ENCODE measurements around the gene TMCO4. TPM values are rescaled to one million over a fixed set of nuclear protein-coding genes. Genes with fewer than 3 reads are reported as not detected.

TMCO4 gene
- total RNA-seq, 1 experiment from 2014 or later: 13.5 TPM

GRCh38 chr1:19773485-19773884 is 26.2 kb downstream of the TMCO4 start:
- Mint-ChIP-seq H3K4me3 (ENCODE audit: low read depth, unreplicated experiment) (no peak overlapping the region), H3K27ac (ENCODE audit: unreplicated experiment) (no peak overlapping the region), H3K27me3 (ENCODE audit: unreplicated experiment) (no peaks in the 10 kb centered on the region), H3K36me3 (ENCODE audit: insufficient read depth, unreplicated experiment) (no peaks in the 10 kb centered on the region), H3K4me1 (ENCODE audit: low read depth, unreplicated experiment) (no peaks in the 10 kb centered on the region), H3K9me3 (ENCODE audit: low read depth, unreplicated experiment) (no peaks in the 10 kb centered on the region)
- DNase-seq: no peak
- no peak for TF ChIP-seq CTCF (IDR thresholded peaks at IDR 0.05; ENCODE audit: unreplicated experiment)
- CTCF ChIA-PET: no interaction called here
- BruUV-seq (replicated peaks): no TSS peak
- intact Hi-C loops (cut with micrococcal nuclease; ENCODE audit: unreplicated experiment): no loop called here

DNA sequence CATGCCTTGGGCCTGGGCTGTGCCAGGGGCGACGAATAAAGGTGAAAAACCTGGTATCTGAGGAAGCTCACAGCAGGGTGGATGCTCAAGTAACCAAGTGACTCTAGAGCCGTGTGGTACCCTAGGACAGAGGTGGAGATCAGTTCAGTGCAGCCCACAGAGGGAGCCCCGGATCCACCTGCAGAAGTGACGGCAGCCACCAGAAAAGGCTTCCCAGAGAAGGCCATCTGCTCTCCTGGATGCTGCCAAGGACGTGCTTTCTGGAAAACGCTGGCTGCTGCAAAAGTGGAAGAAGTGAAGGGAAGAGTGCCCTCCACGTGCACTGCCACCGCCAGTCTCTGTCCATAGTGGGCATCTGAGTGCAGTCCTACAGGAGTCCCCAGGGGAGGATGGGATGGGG is 27.7 kb downstream of the TMCO4 start:
- no TSS peak for BruUV-seq (replicated peaks)
- no peak overlapping the region for H3K27ac Mint-ChIP-seq (ENCODE audit: unreplicated experiment)
- intact Hi-C loops (cut with micrococcal nuclease; ENCODE audit: unreplicated experiment): no loop called here
- DNase-seq: no peak
- no peaks in the 10 kb centered on the region for H3K36me3 Mint-ChIP-seq (ENCODE audit: insufficient read depth, unreplicated experiment)
- no peaks in the 10 kb centered on the region for H3K4me1 Mint-ChIP-seq (ENCODE audit: low read depth, unreplicated experiment)
- no peaks in the 10 kb centered on the region for H3K27me3 Mint-ChIP-seq (ENCODE audit: unreplicated experiment)
- no peaks in the 10 kb centered on the region for H3K9me3 Mint-ChIP-seq (ENCODE audit: low read depth, unreplicated experiment)
- CTCF ChIA-PET: interaction anchor here (0.6 kb wide), 1 partner anchor 15 kb away, joined by 3 read pairs; no protein-coding TSS in a partner anchor
- no peak for TF ChIP-seq CTCF (IDR thresholded peaks at IDR 0.05; ENCODE audit: unreplicated experiment)
- no peak overlapping the region for H3K4me3 Mint-ChIP-seq (ENCODE audit: low read depth, unreplicated experiment)

GRCh38 chr1:19771350-19771749 is 28.4 kb downstream of the TMCO4 start:
- no peaks in the 10 kb centered on the region for H3K27me3 Mint-ChIP-seq (ENCODE audit: unreplicated experiment)
- CTCF ChIA-PET: no interaction called here
- no peaks in the 10 kb centered on the region for H3K36me3 Mint-ChIP-seq (ENCODE audit: insufficient read depth, unreplicated experiment)
- H3K27ac Mint-ChIP-seq (ENCODE audit: unreplicated experiment): no peak overlapping the region
- H3K4me1 Mint-ChIP-seq (ENCODE audit: low read depth, unreplicated experiment): peaks cover 4% of the 10 kb centered on the region
- DNase-seq: no peak
- H3K9me3 Mint-ChIP-seq (ENCODE audit: low read depth, unreplicated experiment): no peaks in the 10 kb centered on the region
- no peak overlapping the region for H3K4me3 Mint-ChIP-seq (ENCODE audit: low read depth, unreplicated experiment)
- no peak for TF ChIP-seq CTCF (IDR thresholded peaks at IDR 0.05; ENCODE audit: unreplicated experiment)
- BruUV-seq (replicated peaks): no TSS peak
- intact Hi-C loops (cut with micrococcal nuclease; ENCODE audit: unreplicated experiment): no loop called here

- no peaks in the 10 kb centered on the region for H3K27me3 Mint-ChIP-seq (ENCODE audit: unreplicated experiment)
- no peaks in the 10 kb centered on the region for H3K36me3 Mint-ChIP-seq (ENCODE audit: insufficient read depth, unreplicated experiment)
- no peak overlapping the region for H3K27ac Mint-ChIP-seq (ENCODE audit: unreplicated experiment)
- H3K4me1 Mint-ChIP-seq (ENCODE audit: low read depth, unreplicated experiment): peaks cover 11% of the 10 kb centered on the region
- DNase-seq: no peak
- intact Hi-C loops (cut with micrococcal nuclease; ENCODE audit: unreplicated experiment): no loop called here
- H3K4me3 Mint-ChIP-seq (ENCODE audit: low read depth, unreplicated experiment): no peak overlapping the region
- BruUV-seq (replicated peaks): no TSS peak
- no peaks in the 10 kb centered on the region for H3K9me3 Mint-ChIP-seq (ENCODE audit: low read depth, unreplicated experiment)
- CTCF ChIA-PET: interaction anchor here (0.6 kb wide), 1 partner anchor 109 kb away, joined by 3 read pairs; no protein-coding TSS in a partner anchor
- TF ChIP-seq CTCF (IDR thresholded peaks at IDR 0.05; ENCODE audit: unreplicated experiment): no peak
Observed at GRCh38 chr1:19770436-19771190, 29.1 kb downstream of the TMCO4 start.
